ENCODE data around the gene TSPEAR. TPM values are rescaled to one million over a fixed set of nuclear protein-coding genes. Genes with fewer than 3 reads are reported as not detected.

TSPEAR gene
- total RNA-seq, 2 experiments from 2014 or later, result not detected

DNA sequence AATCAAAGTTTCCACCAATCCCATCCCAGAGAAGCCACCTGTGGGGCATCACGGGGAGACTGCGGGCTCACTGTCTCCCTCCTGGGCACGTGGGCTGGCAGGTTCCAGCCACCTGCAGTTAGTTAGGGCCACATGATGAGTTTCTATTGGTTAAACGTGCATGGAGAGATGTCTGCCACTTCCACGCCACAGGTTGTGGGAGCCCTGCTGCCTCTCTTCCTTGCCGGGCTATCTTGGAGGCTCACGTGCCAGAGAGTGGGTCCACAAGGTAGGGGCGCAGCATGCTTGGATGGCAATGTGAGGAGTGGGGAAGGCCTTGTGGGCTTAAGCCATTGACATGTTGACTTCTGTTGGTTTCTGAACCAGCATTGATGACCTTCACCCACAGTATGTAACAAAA, 107.5 kb downstream of the TSPEAR start:
- Histone ChIP-seq H3K27ac (ENCODE audit: low read depth in 1 of 2, low read length in 2 of 2) (no peak overlapping the region), H3K4me3 (ENCODE audit: low read length) (no peak overlapping the region), H3K27me3 (ENCODE audit: control insufficient read depth in 1 of 2, insufficient read depth in 2 of 2, low read length in 2 of 2) (no peaks in the 10 kb centered on the region), H3K9me3 (ENCODE audit: control insufficient read depth in 1 of 2, insufficient read depth in 1 of 2, low read length in 2 of 2) (peaks cover 2 to 11% of the 10 kb centered on the region in 2 experiments), H3K36me3 (ENCODE audit: insufficient read depth, low read length) (no peaks in the 10 kb centered on the region), H3K4me1 (ENCODE audit: insufficient read depth, low read length) (peaks cover 2% of the 10 kb centered on the region)
- DNase-seq, result no peak
- peaks cover 4% of the 10 kb centered on the region for H3K9me3 Mint-ChIP-seq
- peaks cover 4% of the 10 kb centered on the region for H3K27me3 Mint-ChIP-seq
- no peak for ATAC-seq (ENCODE audit: poor library complexity)
- H3K36me3 Mint-ChIP-seq (ENCODE audit: low read depth), result no peaks in the 10 kb centered on the region
- no peak overlapping the region for H3K27ac Mint-ChIP-seq
- ChIA-PET POLR2A (no interaction called here), CTCF (no interaction called here)
- no peaks in the 10 kb centered on the region for H3K4me1 Mint-ChIP-seq (ENCODE audit: low read depth)
- H3K4me3 Mint-ChIP-seq, result no peak overlapping the region
- intact Hi-C loops (cut with DNase I, micrococcal nuclease), result no loop called here
- TF ChIP-seq, protein P1, sequence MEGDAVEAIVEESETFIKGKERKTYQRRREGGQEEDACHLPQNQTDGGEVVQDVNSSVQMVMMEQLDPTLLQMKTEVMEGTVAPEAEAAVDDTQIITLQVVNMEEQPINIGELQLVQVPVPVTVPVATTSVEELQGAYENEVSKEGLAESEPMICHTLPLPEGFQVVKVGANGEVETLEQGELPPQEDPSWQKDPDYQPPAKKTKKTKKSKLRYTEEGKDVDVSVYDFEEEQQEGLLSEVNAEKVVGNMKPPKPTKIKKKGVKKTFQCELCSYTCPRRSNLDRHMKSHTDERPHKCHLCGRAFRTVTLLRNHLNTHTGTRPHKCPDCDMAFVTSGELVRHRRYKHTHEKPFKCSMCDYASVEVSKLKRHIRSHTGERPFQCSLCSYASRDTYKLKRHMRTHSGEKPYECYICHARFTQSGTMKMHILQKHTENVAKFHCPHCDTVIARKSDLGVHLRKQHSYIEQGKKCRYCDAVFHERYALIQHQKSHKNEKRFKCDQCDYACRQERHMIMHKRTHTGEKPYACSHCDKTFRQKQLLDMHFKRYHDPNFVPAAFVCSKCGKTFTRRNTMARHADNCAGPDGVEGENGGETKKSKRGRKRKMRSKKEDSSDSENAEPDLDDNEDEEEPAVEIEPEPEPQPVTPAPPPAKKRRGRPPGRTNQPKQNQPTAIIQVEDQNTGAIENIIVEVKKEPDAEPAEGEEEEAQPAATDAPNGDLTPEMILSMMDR (IDR thresholded peaks at IDR 0.05), result no peak

DNA sequence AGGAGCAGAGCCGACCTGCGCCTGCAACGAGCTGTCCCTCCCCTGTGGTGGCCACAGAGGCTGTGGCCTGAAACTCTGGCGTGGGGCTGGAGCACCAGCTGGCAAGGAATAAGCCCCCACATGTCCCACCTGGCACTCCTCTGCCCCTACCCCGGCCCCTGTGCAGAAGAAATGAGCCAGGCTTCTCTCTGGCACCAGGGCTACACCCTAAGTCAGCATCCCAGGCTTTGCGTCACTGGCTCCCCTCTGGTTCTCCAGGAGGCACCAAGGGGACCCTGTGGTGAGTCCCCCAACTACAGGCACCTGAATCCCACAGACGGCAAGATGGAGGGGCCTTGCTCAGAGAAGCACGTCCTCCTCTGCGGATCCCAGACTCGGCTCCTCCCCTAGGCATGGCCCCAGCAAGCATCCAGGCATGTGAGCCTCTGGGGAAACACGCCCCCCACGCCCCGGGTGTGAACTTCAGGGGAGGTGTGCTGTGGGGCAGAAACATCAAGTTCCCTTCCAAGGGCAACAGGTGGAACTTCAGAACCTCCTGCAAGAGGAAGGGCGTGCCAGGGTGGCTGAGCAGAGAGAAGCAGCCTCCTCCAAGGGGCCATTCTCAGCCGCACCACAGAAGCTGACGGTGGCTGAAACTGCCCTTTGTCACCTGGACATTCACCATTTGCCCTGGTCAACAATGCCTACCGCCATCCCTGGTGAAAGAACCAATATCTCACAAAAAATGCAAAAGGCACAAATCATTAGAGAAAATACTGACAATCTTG, 108.1 kb downstream of the TSPEAR start:
- intact Hi-C loops (cut with DNase I, micrococcal nuclease), result no loop called here
- ChIA-PET POLR2A (interaction anchor here (0.6 kb wide), 1 partner anchor 959 kb away, joined by 3 read pairs; no protein-coding TSS in a partner anchor), CTCF (no interaction called here)
- peaks cover 7 to 14% of the 10 kb centered on the region in 2 experiments for H3K9me3 ChIP-seq (ENCODE audit: control insufficient read depth in 1 of 2, insufficient read depth in 1 of 2, low read length in 2 of 2)
- H3K9me3 Mint-ChIP-seq, result peaks cover 2% of the 10 kb centered on the region
- no peaks in the 10 kb centered on the region for H3K27me3 ChIP-seq (ENCODE audit: control insufficient read depth in 1 of 2, insufficient read depth in 2 of 2, low read length in 2 of 2)
- no peak overlapping the region for H3K4me3 Mint-ChIP-seq
- H3K4me1 ChIP-seq (ENCODE audit: insufficient read depth, low read length), result peaks cover 2% of the 10 kb centered on the region
- no peak for DNase-seq
- H3K36me3 Mint-ChIP-seq (ENCODE audit: low read depth), result no peaks in the 10 kb centered on the region
- H3K27ac Mint-ChIP-seq, result no peak overlapping the region
- peaks cover 4% of the 10 kb centered on the region for H3K27me3 Mint-ChIP-seq
- H3K36me3 ChIP-seq (ENCODE audit: insufficient read depth, low read length), result no peaks in the 10 kb centered on the region
- ATAC-seq (ENCODE audit: poor library complexity), result no peak
- H3K4me3 ChIP-seq (ENCODE audit: low read length), result no peak overlapping the region
- TF ChIP-seq, protein P1 (IDR thresholded peaks at IDR 0.05), result no peak
- H3K4me1 Mint-ChIP-seq (ENCODE audit: low read depth), result no peaks in the 10 kb centered on the region
- no peak overlapping the region for H3K27ac ChIP-seq (ENCODE audit: low read depth in 1 of 2, low read length in 2 of 2)

DNA sequence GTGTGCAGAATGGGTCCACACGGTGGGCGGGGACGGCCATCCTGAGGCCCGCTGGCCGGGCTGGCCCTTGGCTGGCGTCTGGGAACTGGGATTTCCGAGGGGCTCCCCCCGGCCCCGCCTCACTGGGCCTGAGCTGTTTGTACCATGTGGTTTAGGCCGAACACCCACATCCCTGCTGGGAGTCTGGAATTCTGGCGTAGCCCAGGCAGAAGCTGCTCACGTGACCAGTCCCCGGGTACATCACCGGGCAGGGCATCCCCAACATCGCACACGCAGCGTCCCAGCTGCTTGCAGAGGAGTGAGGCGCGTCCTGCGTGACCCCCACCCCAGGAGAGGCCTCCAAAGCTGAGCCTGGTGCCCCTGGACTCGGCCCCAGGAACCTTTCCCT, 108.9 kb downstream of the TSPEAR start:
- H3K4me3 Mint-ChIP-seq, result no peak overlapping the region
- ChIA-PET CTCF (no interaction called here), POLR2A (interaction anchor here (0.6 kb wide), 1 partner anchor 959 kb away, joined by 3 read pairs; no protein-coding TSS in a partner anchor)
- intact Hi-C loops (cut with DNase I, micrococcal nuclease), result no loop called here
- peaks cover 2% of the 10 kb centered on the region for H3K9me3 Mint-ChIP-seq
- Histone ChIP-seq H3K4me3 (ENCODE audit: low read length) (no peak overlapping the region), H3K27ac (ENCODE audit: low read depth in 1 of 2, low read length in 2 of 2) (no peak overlapping the region), H3K4me1 (ENCODE audit: insufficient read depth, low read length) (peaks cover 2% of the 10 kb centered on the region), H3K36me3 (ENCODE audit: insufficient read depth, low read length) (no peaks in the 10 kb centered on the region), H3K27me3 (ENCODE audit: control insufficient read depth in 1 of 2, insufficient read depth in 2 of 2, low read length in 2 of 2) (no peaks in the 10 kb centered on the region), H3K9me3 (ENCODE audit: control insufficient read depth in 1 of 2, insufficient read depth in 1 of 2, low read length in 2 of 2) (peaks cover 10 to 14% of the 10 kb centered on the region in 2 experiments)
- H3K36me3 Mint-ChIP-seq (ENCODE audit: low read depth), result no peaks in the 10 kb centered on the region
- peaks cover 4% of the 10 kb centered on the region for H3K27me3 Mint-ChIP-seq
- H3K4me1 Mint-ChIP-seq (ENCODE audit: low read depth), result no peaks in the 10 kb centered on the region
- DNase-seq (no peak), ATAC-seq (ENCODE audit: poor library complexity) (no peak)
- TF ChIP-seq, protein P1 (IDR thresholded peaks at IDR 0.05), result no peak
- H3K27ac Mint-ChIP-seq, result no peak overlapping the region
